T-helper 1 cell treated with Interleukin-12 subunit alpha and Interleukin-12 subunit beta and Interleukin-4 antibody, amounts not matched to agents 30 μg/mL and 1 μg/mL, for 36 hours (primary cell): ENCODE results near the gene AIFM3.

Experiments
- H3K27ac Mint-ChIP-seq: one replicate; pipeline ENCODE4 v1.8.0; 2021; ENCODE audit warnings: mild to moderate bottlenecking, mixed read lengths
- H3K27me3 Mint-ChIP-seq: one replicate; pipeline ENCODE4 v1.8.0; 2021; ENCODE audit warnings: low read depth, mixed read lengths
- H3K36me3 Mint-ChIP-seq: one replicate; pipeline ENCODE4 v1.8.0; 2021; ENCODE audit warnings: low read depth, mixed read lengths
- H3K4me1 Mint-ChIP-seq: one replicate; pipeline ENCODE4 v1.8.0; 2021; ENCODE audit warnings: low read depth, mixed read lengths
- H3K4me3 Mint-ChIP-seq: one replicate; pipeline ENCODE4 v1.8.0; 2021; ENCODE audit warnings: mild to moderate bottlenecking, moderate library complexity, mixed read lengths
- H3K9me3 Mint-ChIP-seq: one replicate; pipeline ENCODE4 v1.8.0; 2021; ENCODE audit warnings: mixed read lengths

Gene AIFM3

GRCh38 chr22:21009638-21010425 is 42.8 kb downstream of the AIFM3 start:
- Mint-ChIP-seq H3K4me1 (peaks cover 12% of the 10 kb centered on the region), H3K27me3 (peaks cover 7% of the 10 kb centered on the region), H3K9me3 (no peaks in the 10 kb centered on the region), H3K27ac (no peak overlapping the region), H3K36me3 (no peaks in the 10 kb centered on the region), H3K4me3 (no peak overlapping the region)

GRCh38 chr22:21010426-21011113 is 43.5 kb downstream of the AIFM3 start:
- H3K36me3 Mint-ChIP-seq = no peaks in the 10 kb centered on the region
- no peaks in the 10 kb centered on the region for H3K9me3 Mint-ChIP-seq
- peaks cover 15% of the 10 kb centered on the region for H3K4me1 Mint-ChIP-seq
- no peak overlapping the region for H3K27ac Mint-ChIP-seq
- peaks cover 11% of the 10 kb centered on the region for H3K27me3 Mint-ChIP-seq
- H3K4me3 Mint-ChIP-seq = no peak overlapping the region

- Mint-ChIP-seq H3K9me3 (no peaks in the 10 kb centered on the region), H3K4me1 (peaks cover 15% of the 10 kb centered on the region), H3K27ac (no peak overlapping the region), H3K4me3 (no peak overlapping the region), H3K36me3 (no peaks in the 10 kb centered on the region), H3K27me3 (peaks cover 19% of the 10 kb centered on the region)
These were observed 45.7 kb downstream of the AIFM3 start for GRCh38 chr22:21012446-21013407.

GRCh38 chr22:21013657-21014201 is 46.7 kb downstream of the AIFM3 start:
- peak overlapping the region; percentile 69 for H3K4me3 Mint-ChIP-seq
- peak overlapping the region; percentile 52 for H3K27ac Mint-ChIP-seq

GRCh38 chr22:21014202-21014725 is 47.2 kb downstream of the AIFM3 start:
- Mint-ChIP-seq H3K27ac (peak overlapping the region; percentile 52), H3K27me3 (peaks cover 21% of the 10 kb centered on the region), H3K9me3 (no peaks in the 10 kb centered on the region), H3K4me3 (peak overlapping the region; percentile 69), H3K4me1 (peaks cover 15% of the 10 kb centered on the region), H3K36me3 (no peaks in the 10 kb centered on the region)

More at GRCh38 chr22:21013657-21014201, 46.7 kb downstream of the AIFM3 start:
- Mint-ChIP-seq H3K27me3 (peaks cover 21% of the 10 kb centered on the region), H3K9me3 (no peaks in the 10 kb centered on the region), H3K36me3 (no peaks in the 10 kb centered on the region), H3K4me1 (peaks cover 15% of the 10 kb centered on the region)

GRCh38 chr22:21014726-21015465 is 47.8 kb downstream of the AIFM3 start, which contains the start of gene P2RX6:
TSS of gene P2RX6 (plus strand) at chr22:21015165. CDS start at chr22:21015175, 10 bp downstream.
- Mint-ChIP-seq H3K4me3 (peak within 1 kb of the TSS; percentile 69), H3K36me3 (no peaks in the 10 kb centered on the region), H3K9me3 (no peaks in the 10 kb centered on the region), H3K27me3 (peaks cover 21% of the 10 kb centered on the region), H3K4me1 (peaks cover 15% of the 10 kb centered on the region), H3K27ac (peak within 1 kb of the TSS; percentile 52)

- no peak overlapping the region for H3K27ac Mint-ChIP-seq
- peaks cover 21% of the 10 kb centered on the region for H3K27me3 Mint-ChIP-seq
- H3K36me3 Mint-ChIP-seq = no peaks in the 10 kb centered on the region
- H3K4me1 Mint-ChIP-seq = peaks cover 15% of the 10 kb centered on the region
- H3K9me3 Mint-ChIP-seq = no peaks in the 10 kb centered on the region
- no peak overlapping the region for H3K4me3 Mint-ChIP-seq
These were observed 48.5 kb downstream of the AIFM3 start for GRCh38 chr22:21015466-21016006.

- H3K4me3 Mint-ChIP-seq = no peak overlapping the region
- H3K4me1 Mint-ChIP-seq = peaks cover 15% of the 10 kb centered on the region
- peaks cover 21% of the 10 kb centered on the region for H3K27me3 Mint-ChIP-seq
- no peaks in the 10 kb centered on the region for H3K9me3 Mint-ChIP-seq
- no peaks in the 10 kb centered on the region for H3K36me3 Mint-ChIP-seq
- H3K27ac Mint-ChIP-seq = no peak overlapping the region
These were observed 49.8 kb downstream of the AIFM3 start for GRCh38 chr22:21016644-21017420.

GRCh38 chr22:21018314-21018713 is 51.3 kb downstream of the AIFM3 start:
- Mint-ChIP-seq H3K27ac (no peak overlapping the region), H3K4me3 (no peak overlapping the region), H3K9me3 (no peaks in the 10 kb centered on the region), H3K27me3 (peaks cover 21% of the 10 kb centered on the region), H3K36me3 (no peaks in the 10 kb centered on the region), H3K4me1 (peaks cover 14% of the 10 kb centered on the region)

GRCh38 chr22:21020802-21021429 is 53.9 kb downstream of the AIFM3 start:
- Mint-ChIP-seq H3K9me3 (no peaks in the 10 kb centered on the region), H3K27me3 (peaks cover 10% of the 10 kb centered on the region), H3K4me1 (peaks cover 8% of the 10 kb centered on the region), H3K36me3 (no peaks in the 10 kb centered on the region), H3K27ac (no peak overlapping the region), H3K4me3 (no peak overlapping the region)

- H3K36me3 Mint-ChIP-seq = no peaks in the 10 kb centered on the region
- no peaks in the 10 kb centered on the region for H3K9me3 Mint-ChIP-seq
- H3K4me3 Mint-ChIP-seq = no peak overlapping the region
- peaks cover 8% of the 10 kb centered on the region for H3K4me1 Mint-ChIP-seq
- peaks cover 3% of the 10 kb centered on the region for H3K27me3 Mint-ChIP-seq
- no peak overlapping the region for H3K27ac Mint-ChIP-seq
These were observed 55.5 kb downstream of the AIFM3 start for GRCh38 chr22:21022507-21022906.

- Mint-ChIP-seq H3K27ac (no peak overlapping the region), H3K4me1 (peaks cover 8% of the 10 kb centered on the region), H3K4me3 (no peak overlapping the region), H3K27me3 (no peaks in the 10 kb centered on the region), H3K9me3 (no peaks in the 10 kb centered on the region), H3K36me3 (no peaks in the 10 kb centered on the region)
These were observed 56.0 kb downstream of the AIFM3 start for GRCh38 chr22:21022955-21023614.
